HEK293 (cell line): ENCODE results near the gene ANKRD30A.

ENCODE experiments used
- CTCF ChIA-PET: fragments of 350-600 bp; formaldehyde crosslinking; extraction: SDS; loops from one replicate; lab custom pipeline; 2021; ENCODE audit warnings: antibody characterized with exemption; lab: Yijun Ruan, JAX
- POLR2A ChIA-PET: fragments of 300-600 bp; formaldehyde crosslinking; extraction: SDS; loops from one replicate; lab custom pipeline; 2020; ENCODE audit warnings: antibody characterized with exemption, inconsistent platforms; lab: Yijun Ruan, JAX
- H3K27ac ChIP-seq: fragments of 200-500 bp; sonication (Bioruptor generic); 2 replicates; pipeline ENCODE4 v1.5.1; 2014; ENCODE audit warnings: low read depth, low read length, control low read depth, inconsistent platforms; ENCODE audit errors: extremely low read depth
- H3K36me3 ChIP-seq, 2 experiments: fragments of 200-500 bp in 1 of 2; sonication (Bioruptor generic) in 1 of 2; 1 replicate in 1 of 2; 2 replicates in 1 of 2; pipeline ENCODE4 v1.5.1; 2014 to 2017; ENCODE audit warnings: inconsistent platforms in 2 of 2, low read length in 2 of 2; ENCODE audit not compliant: control insufficient read depth in 2 of 2, insufficient read depth in 1 of 2
- H3K4me1 ChIP-seq: fragments of 200-500 bp; sonication (Bioruptor generic); 2 replicates; pipeline ENCODE4 v1.5.1; 2014; ENCODE audit warnings: mild to moderate bottlenecking, low read length, inconsistent platforms; ENCODE audit not compliant: control insufficient read depth, insufficient read depth
- H3K4me3 ChIP-seq: 2 replicates; pipeline ENCODE4 v1.5.1; 2011; ENCODE audit warnings: low read depth, mild to moderate bottlenecking, control low read depth, low read length, moderate library complexity
- H3K9me3 ChIP-seq: fragments of 200-500 bp; sonication (Bioruptor generic); 2 replicates; pipeline ENCODE4 v1.5.1; 2014; ENCODE audit warnings: low read depth, low read length, inconsistent platforms; ENCODE audit not compliant: control insufficient read depth, insufficient read depth
- BCL11A ChIP-seq: fragments of 450-650 bp; formaldehyde crosslinking; IDR thresholded peaks from 2 replicates; pipeline ENCODE4 v1.5.1; 2016; ENCODE audit warnings: low read depth, missing biosample characterization, missing genetic modification characterization
- EGR2 ChIP-seq: fragments of 450-650 bp; formaldehyde crosslinking; IDR thresholded peaks from 2 replicates; pipeline ENCODE4 v1.5.1; 2016; ENCODE audit warnings: low read depth, missing biosample characterization, missing genetic modification characterization
- HOXC10 ChIP-seq: sonication (generic); formaldehyde crosslinking; IDR thresholded peaks from 2 replicates; pipeline ENCODE4 v1.8.1; 2023; ENCODE audit warnings: mild to moderate bottlenecking, missing genetic modification reagents
- IKZF3 ChIP-seq: fragments of 450-650 bp; IDR thresholded peaks from 2 replicates; pipeline ENCODE4 v1.5.0; 2018; ENCODE audit warnings: missing biosample characterization, mild to moderate bottlenecking, missing genetic modification characterization, moderate library complexity
- MYNN ChIP-seq: fragments of 450-650 bp; formaldehyde crosslinking; IDR thresholded peaks from 2 replicates; pipeline ENCODE4 v1.5.1; 2016; ENCODE audit warnings: missing biosample characterization, missing genetic modification characterization, borderline replicate concordance
- MZF1 ChIP-seq: fragments of 450-650 bp; formaldehyde crosslinking; IDR thresholded peaks from 2 replicates; pipeline ENCODE4 v1.5.1; 2017; ENCODE audit warnings: missing biosample characterization, missing genetic modification characterization, borderline replicate concordance
- OVOL3 ChIP-seq: fragments of 450-650 bp; formaldehyde crosslinking; IDR thresholded peaks from 2 replicates; pipeline ENCODE4 v1.5.1; 2016; ENCODE audit warnings: missing biosample characterization, missing genetic modification characterization
- SCRT1 ChIP-seq: fragments of 450-650 bp; formaldehyde crosslinking; IDR thresholded peaks from 2 replicates; pipeline ENCODE4 v1.5.1; 2016; ENCODE audit warnings: missing biosample characterization, missing genetic modification characterization, borderline replicate concordance
- WT1 ChIP-seq: fragments of 450-650 bp; formaldehyde crosslinking; IDR thresholded peaks from 2 replicates; pipeline ENCODE4 v1.5.1; 2016; ENCODE audit warnings: missing biosample characterization, missing genetic modification characterization
- ZBTB1 ChIP-seq: fragments of 450-650 bp; formaldehyde crosslinking; IDR thresholded peaks from 2 replicates; pipeline ENCODE4 v1.5.1; 2016; ENCODE audit warnings: missing biosample characterization, missing genetic modification characterization
- ZNF239 ChIP-seq: fragments of 450-650 bp; formaldehyde crosslinking; IDR thresholded peaks from 2 replicates; pipeline ENCODE4 v1.5.1; 2016; ENCODE audit warnings: missing biosample characterization, missing genetic modification characterization
- ZNF24 ChIP-seq: fragments of 450-650 bp; formaldehyde crosslinking; IDR thresholded peaks from 2 replicates; pipeline ENCODE4 v1.5.1; 2016; ENCODE audit warnings: missing biosample characterization, missing genetic modification characterization
- ZNF274 ChIP-seq, 2 experiments: fragments of 200-500 bp in 1 of 2; fragments of 450-650 bp in 1 of 2; sonication (Bioruptor generic) in 1 of 2; formaldehyde crosslinking in 1 of 2; IDR thresholded peaks; 2 replicates each; pipeline versions ENCODE4 v1.5.1 to v1.6.1; 2014 to 2016; ENCODE audit warnings: borderline replicate concordance in 1 of 2, inconsistent platforms in 1 of 2, low read length in 1 of 2, missing biosample characterization in 1 of 2, missing genetic modification characterization in 1 of 2
- ZNF302 ChIP-seq: fragments of 450-650 bp; formaldehyde crosslinking; IDR thresholded peaks from 2 replicates; pipeline ENCODE4 v1.5.1; 2016; ENCODE audit warnings: missing biosample characterization, missing genetic modification characterization, low read depth
- ZNF311 ChIP-seq: fragments of 450-650 bp; formaldehyde crosslinking; IDR thresholded peaks from 2 replicates; pipeline ENCODE4 v1.5.1; 2017; ENCODE audit warnings: missing biosample characterization, missing genetic modification characterization, borderline replicate concordance
- ZNF341 ChIP-seq: fragments of 450-650 bp; formaldehyde crosslinking; IDR thresholded peaks from 2 replicates; pipeline ENCODE4; 2016; ENCODE audit warnings: low read depth, missing biosample characterization, missing genetic modification characterization
- ZNF354C ChIP-seq: fragments of 450-650 bp; formaldehyde crosslinking; IDR thresholded peaks from 2 replicates; pipeline ENCODE4 v1.5.1; 2016; ENCODE audit warnings: missing biosample characterization, missing genetic modification characterization, low read depth, borderline replicate concordance
- ZNF404 ChIP-seq: fragments of 450-650 bp; formaldehyde crosslinking; IDR thresholded peaks from 2 replicates; pipeline ENCODE4 v1.5.1; 2017; ENCODE audit warnings: missing biosample characterization, missing genetic modification characterization
- ZNF416 ChIP-seq: fragments of 450-650 bp; formaldehyde crosslinking; IDR thresholded peaks from 2 replicates; pipeline ENCODE4 v1.5.1; 2016; ENCODE audit warnings: missing biosample characterization, missing genetic modification characterization
- ZNF558 ChIP-seq: fragments of 450-650 bp; formaldehyde crosslinking; IDR thresholded peaks from 2 replicates; pipeline ENCODE4 v1.5.1; 2016; ENCODE audit warnings: missing biosample characterization, missing genetic modification characterization
- ZNF654 ChIP-seq: fragments of 450-650 bp; formaldehyde crosslinking; IDR thresholded peaks from 2 replicates; pipeline ENCODE4 v1.5.1; 2016; ENCODE audit warnings: low read depth, missing biosample characterization, missing genetic modification characterization
- ZNF677 ChIP-seq: fragments of 450-650 bp; IDR thresholded peaks from 2 replicates; pipeline ENCODE4 v1.5.0; 2018; ENCODE audit warnings: missing biosample characterization, mild to moderate bottlenecking, missing genetic modification characterization, moderate library complexity
- ZXDB ChIP-seq: fragments of 450-650 bp; formaldehyde crosslinking; IDR thresholded peaks from 2 replicates; pipeline ENCODE4 v1.5.1; 2016; ENCODE audit warnings: missing biosample characterization, missing genetic modification characterization
- TF ChIP-seq, protein P1 (sequence below): fragments of 450-650 bp; formaldehyde crosslinking; IDR thresholded peaks from 2 replicates; pipeline ENCODE4; 2016; ENCODE audit warnings: missing biosample characterization, missing genetic modification characterization
- TF ChIP-seq, protein P2 (sequence below): fragments of 450-650 bp; formaldehyde crosslinking; IDR thresholded peaks from 2 replicates; pipeline ENCODE4 v1.5.1; 2016; ENCODE audit warnings: missing biosample characterization, missing genetic modification characterization
- TF ChIP-seq, protein P3 (sequence below): fragments of 450-650 bp; formaldehyde crosslinking; IDR thresholded peaks from 2 replicates; pipeline ENCODE4 v1.5.1; 2017; ENCODE audit warnings: missing biosample characterization, missing genetic modification characterization

ANKRD30A gene

DNA sequence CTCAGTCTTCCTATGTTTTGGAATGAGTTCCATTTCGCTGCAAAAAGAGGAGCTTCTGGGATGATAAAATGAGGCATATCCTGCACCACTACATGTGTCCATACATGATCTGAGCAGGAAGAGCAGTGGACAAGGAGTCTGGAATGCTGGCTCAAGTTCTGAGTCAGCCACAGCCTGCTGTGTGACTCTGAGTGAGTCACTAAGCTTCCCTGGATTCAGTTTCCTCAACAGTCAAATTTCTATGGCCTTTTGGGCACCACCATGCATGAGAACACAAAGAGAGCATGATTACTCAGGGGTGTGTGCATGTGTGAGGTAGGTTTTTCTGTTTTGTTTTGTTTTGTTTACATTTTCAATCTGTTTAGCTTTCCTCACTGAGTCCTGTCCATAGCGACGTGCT lies 254.6 kb downstream of the ANKRD30A start:
- no peaks in the 10 kb centered on the region for H3K4me1 ChIP-seq
- TF ChIP-seq ZNF341 (tag by site-specific recombination) (no peak), ZBTB1 (tag by site-specific recombination) (no peak), ZNF302 (tag by site-specific recombination) (no peak), ZNF354C (tag by site-specific recombination) (no peak), ZNF558 (tag by site-specific recombination) (no peak)
- H3K36me3 ChIP-seq = no peaks in the 10 kb centered on the region
- ChIA-PET POLR2A (no interaction called here), CTCF (no interaction called here)
- no peaks in the 10 kb centered on the region; the same call in 1 of the 2 replicates for H3K9me3 ChIP-seq
- no peak overlapping the region for H3K4me3 ChIP-seq
- H3K27ac ChIP-seq = no peak overlapping the region

DNA sequence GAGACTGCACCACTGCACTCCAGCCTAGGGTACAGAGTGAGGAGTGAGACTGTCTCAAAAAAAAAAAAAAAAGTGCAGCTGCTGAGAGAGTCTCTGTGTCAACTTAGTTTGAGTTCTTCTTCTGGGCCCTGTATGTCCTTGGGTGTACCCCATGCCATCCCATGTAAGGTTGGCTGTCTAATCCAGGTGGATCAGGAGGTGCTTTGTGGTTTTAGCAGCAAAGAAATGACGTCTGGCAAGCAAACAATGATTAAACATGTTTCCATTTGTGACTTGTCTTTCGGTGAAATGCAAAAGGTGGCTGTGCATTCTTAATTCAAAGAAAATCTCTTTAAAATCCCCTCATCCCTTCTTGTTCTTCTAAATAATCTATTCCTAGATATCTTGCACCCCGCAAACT lies 255.9 kb downstream of the ANKRD30A start:
- no peak overlapping the region for H3K27ac ChIP-seq
- no peak for TF ChIP-seq ZNF404
- TF ChIP-seq BCL11A (tag by site-specific recombination) = no peak
- no peak for TF ChIP-seq MZF1 (tag by site-specific recombination)
- TF ChIP-seq, protein P1, sequence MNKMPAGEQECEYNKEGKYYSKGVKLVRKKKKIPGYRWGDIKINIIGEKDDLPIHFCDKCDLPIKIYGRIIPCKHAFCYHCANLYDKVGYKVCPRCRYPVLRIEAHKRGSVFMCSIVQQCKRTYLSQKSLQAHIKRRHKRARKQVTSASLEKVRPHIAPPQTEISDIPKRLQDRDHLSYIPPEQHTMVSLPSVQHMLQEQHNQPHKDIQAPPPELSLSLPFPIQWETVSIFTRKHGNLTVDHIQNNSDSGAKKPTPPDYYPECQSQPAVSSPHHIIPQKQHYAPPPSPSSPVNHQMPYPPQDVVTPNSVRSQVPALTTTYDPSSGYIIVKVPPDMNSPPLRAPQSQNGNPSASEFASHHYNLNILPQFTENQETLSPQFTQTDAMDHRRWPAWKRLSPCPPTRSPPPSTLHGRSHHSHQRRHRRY (tag by site-specific recombination) = no peak
- no peak for TF ChIP-seq ZNF239 (tag by site-specific recombination)
- TF ChIP-seq WT1 = no peak
- no peak for TF ChIP-seq EGR2
- TF ChIP-seq ZNF677 (tag by site-specific recombination) = no peak
- no peak for TF ChIP-seq ZXDB (tag by site-specific recombination)
- no peak for TF ChIP-seq MYNN (tag by site-specific recombination)
- TF ChIP-seq ZBTB1 (tag by site-specific recombination) = no peak
- no peak for TF ChIP-seq ZNF24 (tag by site-specific recombination)
- no peak for TF ChIP-seq ZNF274 (IDR thresholded peaks at IDR 0.05; ENCODE audit: low read length)
- TF ChIP-seq ZNF274 (tag by site-specific recombination; IDR thresholded peaks at IDR 0.05; ENCODE audit: borderline replicate concordance) = no peak
- CTCF ChIA-PET = no interaction called here
- H3K4me3 ChIP-seq = no peak overlapping the region
- POLR2A ChIA-PET = no interaction called here
- H3K36me3 ChIP-seq = no peaks in the 10 kb centered on the region
- no peaks in the 10 kb centered on the region for H3K4me1 ChIP-seq
- no peaks in the 10 kb centered on the region; the same call in 1 of the 2 replicates for H3K9me3 ChIP-seq

GRCh38 chr10:37384923-37385322 lies 259.5 kb downstream of the ANKRD30A start:
- H3K36me3 ChIP-seq = no peaks in the 10 kb centered on the region
- TF ChIP-seq ZNF311 (tag by site-specific recombination) = no peak
- TF ChIP-seq, protein P2, sequence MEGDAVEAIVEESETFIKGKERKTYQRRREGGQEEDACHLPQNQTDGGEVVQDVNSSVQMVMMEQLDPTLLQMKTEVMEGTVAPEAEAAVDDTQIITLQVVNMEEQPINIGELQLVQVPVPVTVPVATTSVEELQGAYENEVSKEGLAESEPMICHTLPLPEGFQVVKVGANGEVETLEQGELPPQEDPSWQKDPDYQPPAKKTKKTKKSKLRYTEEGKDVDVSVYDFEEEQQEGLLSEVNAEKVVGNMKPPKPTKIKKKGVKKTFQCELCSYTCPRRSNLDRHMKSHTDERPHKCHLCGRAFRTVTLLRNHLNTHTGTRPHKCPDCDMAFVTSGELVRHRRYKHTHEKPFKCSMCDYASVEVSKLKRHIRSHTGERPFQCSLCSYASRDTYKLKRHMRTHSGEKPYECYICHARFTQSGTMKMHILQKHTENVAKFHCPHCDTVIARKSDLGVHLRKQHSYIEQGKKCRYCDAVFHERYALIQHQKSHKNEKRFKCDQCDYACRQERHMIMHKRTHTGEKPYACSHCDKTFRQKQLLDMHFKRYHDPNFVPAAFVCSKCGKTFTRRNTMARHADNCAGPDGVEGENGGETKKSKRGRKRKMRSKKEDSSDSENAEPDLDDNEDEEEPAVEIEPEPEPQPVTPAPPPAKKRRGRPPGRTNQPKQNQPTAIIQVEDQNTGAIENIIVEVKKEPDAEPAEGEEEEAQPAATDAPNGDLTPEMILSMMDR = no peak
- no peak for TF ChIP-seq MZF1 (tag by site-specific recombination)
- TF ChIP-seq, protein P3, sequence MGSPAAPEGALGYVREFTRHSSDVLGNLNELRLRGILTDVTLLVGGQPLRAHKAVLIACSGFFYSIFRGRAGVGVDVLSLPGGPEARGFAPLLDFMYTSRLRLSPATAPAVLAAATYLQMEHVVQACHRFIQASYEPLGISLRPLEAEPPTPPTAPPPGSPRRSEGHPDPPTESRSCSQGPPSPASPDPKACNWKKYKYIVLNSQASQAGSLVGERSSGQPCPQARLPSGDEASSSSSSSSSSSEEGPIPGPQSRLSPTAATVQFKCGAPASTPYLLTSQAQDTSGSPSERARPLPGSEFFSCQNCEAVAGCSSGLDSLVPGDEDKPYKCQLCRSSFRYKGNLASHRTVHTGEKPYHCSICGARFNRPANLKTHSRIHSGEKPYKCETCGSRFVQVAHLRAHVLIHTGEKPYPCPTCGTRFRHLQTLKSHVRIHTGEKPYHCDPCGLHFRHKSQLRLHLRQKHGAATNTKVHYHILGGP = no peak
- TF ChIP-seq HOXC10 (CRISPR knock-in tag) = no peak
- TF ChIP-seq SCRT1 (tag by site-specific recombination) = no peak
- TF ChIP-seq ZNF416 (tag by site-specific recombination) = no peak
- no peak for TF ChIP-seq IKZF3
- no peak for TF ChIP-seq OVOL3 (tag by site-specific recombination)
- TF ChIP-seq ZNF654 = no peak
- TF ChIP-seq, all 188 proteins: peak for 0
- CTCF ChIA-PET = no interaction called here
- Histone ChIP-seq H3K4me1 (no peaks in the 10 kb centered on the region), H3K9me3 (no peaks in the 10 kb centered on the region; the same call in 1 of the 2 replicates), H3K27ac (no peak overlapping the region), H3K4me3 (no peak overlapping the region)
- POLR2A ChIA-PET = no interaction called here
